ENCODE data around the gene CD163L1. TPM values are rescaled to one million over a fixed set of nuclear protein-coding genes. Genes with fewer than 3 reads are reported as not detected.

CD163L1 gene
- total RNA-seq, 2 donors from 2014 or later = 0.24 to 0.37 TPM

DNA sequence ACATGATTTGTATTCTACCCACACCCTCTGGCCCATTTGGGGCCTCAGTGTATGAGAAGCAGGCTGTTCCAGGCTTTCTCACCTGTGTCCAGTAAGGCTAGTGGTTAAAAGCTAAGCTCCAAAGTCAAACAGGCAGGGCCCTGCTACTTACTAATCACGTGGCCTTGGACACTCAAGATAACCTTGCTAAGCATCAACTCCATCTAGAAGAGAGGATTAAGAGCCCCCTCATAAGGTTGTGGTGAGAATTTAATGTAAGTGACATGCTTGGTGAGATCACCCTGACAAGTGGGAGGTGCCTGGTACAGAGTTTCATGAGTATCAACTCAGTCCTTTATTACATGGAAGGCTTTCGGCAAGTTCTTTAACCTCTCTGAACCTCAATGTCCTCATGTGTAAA is 122.3 kb downstream of the CD163L1 start:
- Histone ChIP-seq H3K27ac (no peak overlapping the region), H3K4me3 (no peak overlapping the region), H3K36me3 (no peaks in the 10 kb centered on the region), H3K9me3 (no peaks in the 10 kb centered on the region), H3K27me3 (no peaks in the 10 kb centered on the region), H3K4me1 (no peaks in the 10 kb centered on the region)
- TF ChIP-seq, protein P1, sequence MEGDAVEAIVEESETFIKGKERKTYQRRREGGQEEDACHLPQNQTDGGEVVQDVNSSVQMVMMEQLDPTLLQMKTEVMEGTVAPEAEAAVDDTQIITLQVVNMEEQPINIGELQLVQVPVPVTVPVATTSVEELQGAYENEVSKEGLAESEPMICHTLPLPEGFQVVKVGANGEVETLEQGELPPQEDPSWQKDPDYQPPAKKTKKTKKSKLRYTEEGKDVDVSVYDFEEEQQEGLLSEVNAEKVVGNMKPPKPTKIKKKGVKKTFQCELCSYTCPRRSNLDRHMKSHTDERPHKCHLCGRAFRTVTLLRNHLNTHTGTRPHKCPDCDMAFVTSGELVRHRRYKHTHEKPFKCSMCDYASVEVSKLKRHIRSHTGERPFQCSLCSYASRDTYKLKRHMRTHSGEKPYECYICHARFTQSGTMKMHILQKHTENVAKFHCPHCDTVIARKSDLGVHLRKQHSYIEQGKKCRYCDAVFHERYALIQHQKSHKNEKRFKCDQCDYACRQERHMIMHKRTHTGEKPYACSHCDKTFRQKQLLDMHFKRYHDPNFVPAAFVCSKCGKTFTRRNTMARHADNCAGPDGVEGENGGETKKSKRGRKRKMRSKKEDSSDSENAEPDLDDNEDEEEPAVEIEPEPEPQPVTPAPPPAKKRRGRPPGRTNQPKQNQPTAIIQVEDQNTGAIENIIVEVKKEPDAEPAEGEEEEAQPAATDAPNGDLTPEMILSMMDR (IDR thresholded peaks at IDR 0.05) = no peak
- no peak for DNase-seq (ENCODE audit: low spot score)

DNA sequence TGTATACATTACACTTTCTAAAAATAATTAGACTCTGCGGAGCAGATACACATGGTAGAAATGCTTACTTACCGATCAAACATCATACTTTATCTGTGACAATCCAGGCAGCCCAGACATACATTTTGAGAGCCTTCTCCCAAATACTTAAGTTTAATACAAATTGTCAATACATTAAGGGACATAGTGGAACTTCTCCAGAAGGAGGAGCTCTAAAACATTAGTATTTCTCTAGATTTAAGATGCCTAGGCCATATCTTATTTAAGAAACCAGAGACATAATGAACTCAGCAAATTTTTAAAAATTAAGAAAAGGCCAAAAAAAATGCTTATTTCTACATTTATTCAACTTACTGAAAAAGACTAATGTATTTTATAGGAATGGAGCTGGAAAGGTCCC is 124.0 kb downstream of the CD163L1 start:
- no peak for DNase-seq (ENCODE audit: low spot score)
- Histone ChIP-seq H3K4me1 (no peaks in the 10 kb centered on the region), H3K27ac (no peak overlapping the region), H3K9me3 (no peaks in the 10 kb centered on the region), H3K27me3 (no peaks in the 10 kb centered on the region), H3K4me3 (no peak overlapping the region), H3K36me3 (no peaks in the 10 kb centered on the region)
- TF ChIP-seq, protein P1 (IDR thresholded peaks at IDR 0.05) = no peak

DNA sequence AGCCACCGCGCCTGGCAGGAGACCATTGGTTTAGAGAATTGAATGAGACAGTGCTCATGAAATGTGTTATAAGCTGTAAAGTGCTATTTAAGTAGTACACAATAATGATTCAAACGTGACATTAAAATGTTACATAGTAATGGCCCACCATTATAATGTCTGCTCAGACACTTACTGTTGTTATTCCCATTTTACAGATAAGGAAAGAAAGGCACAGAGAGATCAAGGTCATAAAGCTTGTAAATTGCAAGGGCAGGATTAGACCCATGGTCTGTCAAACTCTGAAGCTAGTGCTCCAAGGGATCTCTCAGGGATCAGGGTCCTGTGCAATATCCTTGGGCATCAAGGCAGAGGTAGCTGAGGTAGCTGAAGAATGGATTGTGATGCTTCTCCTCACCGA is 133.9 kb downstream of the CD163L1 start:
- no peaks in the 10 kb centered on the region for H3K4me1 ChIP-seq
- no peak overlapping the region for H3K27ac ChIP-seq
- H3K27me3 ChIP-seq = no peaks in the 10 kb centered on the region
- no peaks in the 10 kb centered on the region for H3K36me3 ChIP-seq
- TF ChIP-seq, protein P1 (IDR thresholded peaks at IDR 0.05) = no peak
- DNase-seq (ENCODE audit: low spot score) = no peak
- no peak overlapping the region for H3K4me3 ChIP-seq
- H3K9me3 ChIP-seq = no peaks in the 10 kb centered on the region

Other genes starting within 250 kb of the CD163L1 start
- not detected for gene ACSM4, start 140.1 kb downstream of the CD163L1 start, total RNA-seq
- gene CD163, start 59.6 kb upstream of the CD163L1 start, total RNA-seq = 100 to 1,000 TPM in 1 of 2 donors, 10 to 100 TPM in 1; 43.3 to 165 TPM
- not detected for gene APOBEC1, start 221.8 kb upstream of the CD163L1 start, total RNA-seq